Globus pallidus (tissue), 1 donor: Measurements from ENCODE around the gene DIRAS3.
"Not testable (repeated sequence)": the region's sequence is repeated elsewhere in the genome, so short reads cannot be mapped to it uniquely, and the experiment has no call there.

Source experiments
- DNase-seq: peaks from one replicate; pipeline ENCODE4 v3.0.0-alpha.2; 2015; ENCODE audit warnings: low spot score

Gene DIRAS3

GRCh38 chr1:68049941-68050878 is at the start of gene DIRAS3:
DIRAS3 (minus strand) TSS chr1:68050627; CDS start chr1:68047297, 3,330 bp downstream.
- no peak for DNase-seq

GRCh38 chr1:68093737-68094136 is 43.3 kb upstream of the DIRAS3 start:
- no peak for DNase-seq

- no peak for DNase-seq
Measured at GRCh38 chr1:68087184-68087583, 36.8 kb upstream of the DIRAS3 start.

GRCh38 chr1:68085752-68086151 is 35.3 kb upstream of the DIRAS3 start:
- no peak for DNase-seq

- DNase-seq, result no peak
Measured at GRCh38 chr1:68083686-68084085, 33.3 kb upstream of the DIRAS3 start.

- DNase-seq, result no peak
Measured at GRCh38 chr1:68081775-68082283, 31.4 kb upstream of the DIRAS3 start.

- DNase-seq, result no peak
Measured at GRCh38 chr1:68078647-68079046, 28.2 kb upstream of the DIRAS3 start.

- no peak for DNase-seq
Measured at GRCh38 chr1:68074472-68074871, 24.0 kb upstream of the DIRAS3 start.

GRCh38 chr1:68065766-68066165 is 15.3 kb upstream of the DIRAS3 start:
- no peak for DNase-seq

GRCh38 chr1:68058053-68058452 is 7.6 kb upstream of the DIRAS3 start:
- not testable (repeated sequence) for DNase-seq

GRCh38 chr1:68057564-68057963 is 7.1 kb upstream of the DIRAS3 start:
- no peak for DNase-seq

- DNase-seq, result no peak
Measured at GRCh38 chr1:68057050-68057449, 6.6 kb upstream of the DIRAS3 start.

GRCh38 chr1:68051475-68051874 is 1.0 kb upstream of the DIRAS3 start:
- DNase-seq, result no peak

- DNase-seq, result no peak
Measured at GRCh38 chr1:68047659-68048026, 2.8 kb downstream of the DIRAS3 start.

GRCh38 chr1:68046885-68047658 is 3.4 kb downstream of the DIRAS3 start:
- no peak for DNase-seq

GRCh38 chr1:68046423-68046822 is 4.0 kb downstream of the DIRAS3 start:
- DNase-seq, result no peak

- no peak for DNase-seq
Measured at GRCh38 chr1:68045511-68046180, 4.8 kb downstream of the DIRAS3 start.

- no peak for DNase-seq
Measured at GRCh38 chr1:68043443-68044090, 6.9 kb downstream of the DIRAS3 start.

- DNase-seq, result no peak
Measured at GRCh38 chr1:68036946-68037345, 13.5 kb downstream of the DIRAS3 start.

- DNase-seq, result no peak
Measured at GRCh38 chr1:68029444-68029843, 21.0 kb downstream of the DIRAS3 start.

- no peak for DNase-seq
Measured at GRCh38 chr1:68028566-68028965, 21.9 kb downstream of the DIRAS3 start.
